CD4-positive, alpha-beta T cell treated with Interleukin-21 for 1 hour (primary cell): ENCODE results near the gene LAMB2.

Experiments
- DNase-seq: peaks from one replicate; pipeline ENCODE4 v3.0.0-alpha.2; 2020

Gene LAMB2

GRCh38 chr3:49161197-49161596 lies 28.3 kb upstream of the LAMB2 start:
- no peak for DNase-seq

DNA sequence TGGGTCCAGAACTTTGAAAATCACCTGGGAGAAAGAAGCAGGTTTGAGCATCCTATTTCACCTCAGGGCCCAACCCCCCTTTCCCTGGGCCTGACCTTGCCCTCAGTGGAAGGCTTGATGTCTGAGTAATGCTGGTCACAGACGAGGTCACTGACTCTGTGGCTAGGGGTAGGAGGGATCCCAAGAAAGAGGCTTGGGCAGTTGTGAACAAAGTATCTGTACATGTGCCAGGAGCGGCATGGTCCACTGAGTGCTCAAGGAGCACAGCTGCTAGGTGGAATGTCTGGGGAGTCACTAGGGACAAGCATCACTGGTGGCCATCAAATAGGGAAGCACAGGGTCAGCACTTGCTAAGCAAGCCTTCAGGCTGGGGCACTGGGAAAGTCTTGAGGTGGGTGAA lies 25.9 kb upstream of the LAMB2 start:
- DNase-seq, result no peak

DNA sequence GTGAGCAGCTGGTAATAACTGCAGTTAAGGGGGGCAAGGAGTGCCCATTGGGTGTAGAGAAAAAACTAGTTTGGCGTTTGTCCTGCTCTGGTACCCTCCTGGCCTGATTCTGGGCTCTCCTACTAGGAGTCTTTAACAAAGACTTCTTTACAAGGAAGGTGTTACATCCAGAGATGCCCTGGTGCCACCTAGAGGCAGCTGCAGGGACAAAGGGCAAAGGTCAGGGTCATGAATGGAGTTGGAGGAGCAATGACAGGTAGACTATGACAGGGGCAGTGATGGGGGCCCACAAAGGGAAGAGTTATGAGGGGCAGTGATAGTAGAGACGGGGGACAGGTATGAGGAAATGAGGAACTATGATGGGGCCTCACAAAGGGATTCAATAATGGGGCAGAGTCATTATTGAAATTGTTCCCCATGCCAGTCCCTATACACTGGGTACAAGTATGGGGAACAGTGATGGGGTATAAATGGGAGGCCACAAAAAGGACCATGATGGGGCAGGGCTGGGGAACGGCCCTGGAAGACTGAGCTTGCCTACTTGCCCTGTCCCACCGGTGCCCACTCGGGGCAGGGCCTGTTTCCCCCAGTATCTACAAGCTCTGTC lies 25.4 kb upstream of the LAMB2 start:
- DNase-seq, result peak; percentile 73

- DNase-seq, result no peak
These were observed 24.4 kb upstream of the LAMB2 start for GRCh38 chr3:49157289-49157688.

- no peak for DNase-seq
These were observed 20.6 kb upstream of the LAMB2 start for GRCh38 chr3:49153349-49153912.

GRCh38 chr3:49151610-49152009 lies 18.8 kb upstream of the LAMB2 start:
- DNase-seq, result no peak

GRCh38 chr3:49148159-49148558 lies 15.3 kb upstream of the LAMB2 start:
- no peak for DNase-seq

GRCh38 chr3:49140080-49140479 lies 7.2 kb upstream of the LAMB2 start:
- DNase-seq, result no peak

- DNase-seq, result no peak
These were observed 2.6 kb upstream of the LAMB2 start for GRCh38 chr3:49135499-49135898.

DNA sequence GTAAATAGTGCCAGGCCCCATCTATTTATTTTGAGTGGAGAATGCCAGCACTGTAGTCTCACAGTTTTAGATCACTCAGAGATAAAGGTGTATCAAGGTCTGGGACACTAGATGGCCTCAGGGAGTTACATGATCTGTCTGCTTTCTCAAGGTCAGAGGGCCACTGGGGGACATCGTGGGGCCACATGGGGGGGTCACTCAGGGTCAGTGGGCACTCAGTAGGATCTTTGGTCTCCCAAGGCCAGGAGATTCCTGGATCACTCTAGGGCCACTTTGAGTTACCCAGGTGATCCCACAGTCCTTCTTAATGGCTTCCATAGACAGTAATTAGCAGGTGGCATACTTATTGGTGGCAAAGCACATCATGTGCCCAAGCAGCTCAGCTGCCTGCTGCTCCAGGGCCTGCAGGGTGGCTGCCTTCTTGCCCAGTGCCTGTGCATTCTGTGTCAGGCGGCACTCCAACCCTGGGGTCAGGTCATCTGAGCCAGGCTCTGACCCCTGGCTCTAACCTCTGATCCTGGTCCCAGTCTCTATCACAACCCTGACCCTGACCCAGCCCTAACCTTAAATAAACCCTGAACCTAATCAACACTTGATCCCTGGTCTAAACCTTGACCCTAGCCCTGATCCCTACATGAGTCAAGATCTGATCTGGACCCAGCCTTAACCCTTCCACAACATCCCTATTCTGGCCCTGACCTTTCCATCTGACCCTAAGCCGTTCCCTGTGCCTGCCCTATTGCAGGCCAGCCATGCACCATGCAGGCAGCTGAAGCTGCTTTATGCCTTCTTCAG lies 1.8 kb upstream of the LAMB2 start:
- no peak for DNase-seq

- DNase-seq, result no peak
These were observed 539 bp upstream of the LAMB2 start for GRCh38 chr3:49133226-49133951.

GRCh38 chr3:49132073-49132436 lies 795 bp downstream of the LAMB2 start:
- no peak for DNase-seq

GRCh38 chr3:49131576-49131975 lies 1.3 kb downstream of the LAMB2 start:
- DNase-seq, result no peak

DNA sequence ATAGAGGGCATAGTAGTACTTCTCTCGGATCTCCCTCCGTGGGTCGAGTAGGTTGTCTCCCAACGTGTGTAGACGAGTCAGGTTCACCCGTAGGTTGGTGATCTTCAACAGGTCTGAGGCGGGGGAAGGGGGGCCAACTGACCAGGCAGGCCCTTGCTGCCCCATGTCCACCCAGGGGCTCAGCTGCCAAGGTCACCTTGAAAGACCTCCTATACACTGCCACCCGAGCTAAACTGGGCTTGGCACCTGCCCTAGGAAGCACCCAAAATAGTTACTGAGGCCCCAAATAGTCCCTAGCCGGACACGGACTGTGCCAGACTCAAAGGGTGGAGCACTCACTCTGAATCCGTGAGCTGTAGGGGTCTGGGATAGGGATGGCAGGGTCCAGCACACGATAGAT lies 1.8 kb downstream of the LAMB2 start:
- DNase-seq, result no peak

DNA sequence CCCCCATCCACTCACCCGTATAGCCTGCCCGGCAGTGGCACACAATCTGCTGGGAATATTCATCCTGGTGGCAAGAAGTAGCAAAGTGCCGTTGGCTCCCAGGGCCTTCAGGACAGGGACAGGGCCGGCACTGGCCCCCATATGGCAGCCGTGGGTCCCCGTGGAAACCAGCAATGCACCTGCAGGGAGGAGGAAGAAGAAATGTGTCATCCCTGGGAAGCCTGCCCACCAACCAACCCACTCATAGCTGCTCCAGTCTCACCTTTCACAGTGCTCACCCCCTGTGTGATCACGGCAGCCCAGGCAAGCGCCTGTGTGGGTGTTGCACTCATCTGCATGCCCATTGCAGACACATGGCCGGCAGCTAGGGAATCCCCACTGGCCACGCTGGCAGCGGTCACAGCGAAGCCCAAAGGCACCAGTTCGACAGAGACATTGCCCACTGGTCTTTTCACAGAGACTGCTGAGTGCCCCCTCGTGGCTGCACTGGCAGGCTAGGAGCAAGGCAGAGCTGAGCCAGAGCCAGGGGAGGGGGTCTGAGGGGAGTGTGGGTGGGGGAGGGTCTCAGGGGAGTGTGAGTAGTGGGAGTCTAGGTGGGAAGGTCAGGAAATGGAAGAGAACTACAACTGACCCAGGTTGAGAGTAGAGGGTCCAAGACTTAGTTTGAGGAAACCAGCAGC lies 7.7 kb downstream of the LAMB2 start:
- peak; percentile 4 for DNase-seq

GRCh38 chr3:49124203-49124602 lies 8.6 kb downstream of the LAMB2 start:
- no peak for DNase-seq

DNA sequence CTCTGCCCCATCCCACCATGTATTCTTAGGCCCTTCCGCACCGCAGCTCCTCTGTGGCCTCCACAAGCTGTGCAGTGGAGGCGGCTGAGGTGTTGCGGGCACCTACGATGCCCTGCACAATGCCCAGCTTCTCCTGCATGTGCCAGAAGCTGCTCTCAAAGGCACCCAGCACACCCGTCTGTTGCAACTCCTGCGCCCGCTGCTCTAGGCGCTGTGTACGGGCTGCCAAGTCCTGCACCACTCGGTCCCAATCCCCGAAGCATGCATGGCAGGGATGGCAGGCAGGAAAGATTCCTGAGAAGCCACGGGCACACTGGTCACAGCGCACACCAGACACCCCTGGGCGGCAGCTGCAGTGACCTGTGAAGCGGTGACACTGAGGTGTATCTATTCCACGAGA lies 9.2 kb downstream of the LAMB2 start:
- no peak for DNase-seq

- no peak for DNase-seq
These were observed 9.8 kb downstream of the LAMB2 start for GRCh38 chr3:49122886-49123545.

GRCh38 chr3:49122451-49122850 lies 10.4 kb downstream of the LAMB2 start:
- DNase-seq, result no peak

- DNase-seq, result no peak
These were observed 10.8 kb downstream of the LAMB2 start for GRCh38 chr3:49122022-49122421.

DNA sequence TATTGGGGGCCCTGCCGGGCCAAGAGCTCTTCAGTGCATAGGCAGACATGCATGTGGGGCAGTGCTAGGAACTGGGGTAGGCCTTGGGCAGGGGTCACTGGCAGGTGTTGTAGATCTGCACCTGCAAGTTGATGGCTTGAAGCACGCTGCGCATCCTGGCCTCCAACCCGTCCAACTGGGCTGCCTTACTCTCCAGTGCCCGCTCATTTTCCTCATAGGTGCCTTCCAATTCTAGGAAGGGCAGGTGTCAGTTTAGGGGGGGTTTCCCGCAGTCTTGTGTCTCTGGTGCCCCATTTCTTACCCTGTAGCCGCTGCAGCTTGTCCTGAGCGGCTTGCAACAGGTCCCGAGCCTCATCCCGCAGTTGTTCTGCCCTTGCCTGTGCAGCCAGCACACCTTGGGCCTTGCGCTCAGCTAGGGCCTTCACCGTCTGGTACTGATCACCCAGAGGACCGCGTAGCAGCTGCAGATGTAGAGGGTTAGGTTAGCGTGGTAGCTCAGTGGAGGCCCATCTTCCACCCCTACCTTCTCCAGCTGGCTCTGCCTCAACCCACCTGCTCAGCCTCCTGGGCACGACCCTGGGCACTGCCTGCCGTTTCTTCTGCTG lies 11.6 kb downstream of the LAMB2 start:
- DNase-seq, result no peak

DNA sequence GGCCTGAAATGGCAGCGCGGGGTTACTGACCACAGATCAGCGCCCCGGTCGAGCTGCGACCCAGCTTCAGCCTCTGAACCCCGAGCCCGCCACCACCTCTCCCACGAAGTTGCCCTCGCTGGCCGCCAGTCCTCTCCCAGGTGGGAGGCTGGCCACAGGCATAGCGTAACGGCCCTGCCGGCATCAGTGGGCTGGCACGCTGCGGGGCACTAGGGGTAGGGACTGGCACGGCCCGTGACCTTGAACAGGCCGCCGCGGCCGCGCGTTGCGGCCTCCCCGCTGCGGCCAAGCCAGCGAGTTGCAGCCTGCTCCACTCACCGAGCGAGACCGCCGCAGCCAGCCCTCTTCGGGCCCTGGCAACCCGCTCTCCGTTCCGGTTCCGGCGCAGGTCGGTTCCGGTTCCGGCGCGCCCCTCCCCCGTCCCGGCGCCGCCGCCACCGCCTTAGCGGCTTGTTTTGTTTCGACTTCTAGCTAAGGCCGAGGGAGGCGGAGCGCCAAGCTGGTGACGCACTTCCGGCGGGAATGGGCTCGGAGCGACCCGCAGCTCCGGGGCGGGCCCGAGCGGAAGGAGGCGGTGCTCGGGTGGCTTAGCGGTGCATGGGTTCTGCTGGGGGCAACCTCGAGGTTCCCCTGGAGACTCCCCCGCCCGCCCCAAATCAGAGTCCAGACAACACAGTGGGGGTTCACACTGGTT lies 12.3 kb downstream of the LAMB2 start, which contains the start of gene USP19:
Gene USP19, minus strand, starts transcription at position 386 of the 694 bp plus-strand sequence. CDS start 1,678 bp downstream, outside the sequence.
- peak; percentile 96 for DNase-seq
